Measurements from ENCODE around the gene ALCAM. TPM values are rescaled to one million over a fixed set of nuclear protein-coding genes. Genes with fewer than 3 reads are reported as not detected.

Gene ALCAM
- polyA plus RNA-seq, 1 of the 3 experiments (the other 2 are of a cell fraction) = 58.3 TPM

GRCh38 chr3:105364128-105364527, 2.6 kb upstream of the ALCAM start:
- peaks cover 0 to 36% of the 10 kb centered on the region in 2 experiments; a peak in 3 of 4 replicates for H3K4me1 ChIP-seq (ENCODE audit: control insufficient read depth in 1 of 2, insufficient read depth in 2 of 2, low read depth in 1 of 2, low read length in 1 of 2)
- ChIA-PET CTCF (interaction anchor here (0.6 to 2.9 kb wide), 5 partner anchors 8 to 767 kb away, joined by 3 to 20 read pairs (median 3); no protein-coding TSS in a partner anchor), POLR2A (no interaction called here)
- no peaks in the 10 kb centered on the region for H3K9me2 ChIP-seq
- H2AFZ ChIP-seq (ENCODE audit: low read depth) = 0 out of 2 replicates have a peak overlapping the region, but pooled peaks have one; percentile 66
- H3K79me2 ChIP-seq (ENCODE audit: insufficient read depth) = peaks cover 24% of the 10 kb centered on the region
- no peaks in the 10 kb centered on the region for H3K9me3 ChIP-seq
- H3K4me3 ChIP-seq (ENCODE audit: low read depth in 2 of 2, low read length in 1 of 2) = peak overlapping the region in 1 of 2 experiments; percentile 9; a peak in 1 of 4 replicates
- peak overlapping the region; percentile 84 for H3K4me2 ChIP-seq
- no peak for DNase-seq
- H3K27me3 ChIP-seq (ENCODE audit: insufficient read depth) = no peaks in the 10 kb centered on the region
- H3K36me3 ChIP-seq (replicated peaks in 1 of 2; ENCODE audit: control insufficient read depth in 1 of 2, insufficient read depth in 2 of 2, low read length in 1 of 2) = no peaks in the 10 kb centered on the region
- H3K27ac ChIP-seq (ENCODE audit: low read depth in 2 of 2, low read length in 1 of 2) = peak overlapping the region in 1 of 2 experiments; percentile 97; a peak in 2 of 4 replicates
- peaks cover 51% of the 10 kb centered on the region for H3F3A ChIP-seq (replicated peaks; ENCODE audit: insufficient read depth)
- peak overlapping the region; percentile 94; the same call in 1 of the 2 replicates for H3K9ac ChIP-seq
- H4K20me1 ChIP-seq (ENCODE audit: insufficient read depth) = no peaks in the 10 kb centered on the region
- WGBS (ENCODE audit: low lambda C conversion rate) = 26% methylated on average over 4 of the region's 4 CpGs
- TF ChIP-seq CHD2 (IDR thresholded peaks at IDR 0.05; ENCODE audit: low read length, partially characterized antibody) = no peak
- TF ChIP-seq RAD21 (IDR thresholded peaks at IDR 0.05; ENCODE audit: low read length) = no peak
- no peak for TF ChIP-seq TAF1 (IDR thresholded peaks at IDR 0.05; ENCODE audit: borderline replicate concordance, low read depth, low read length)
- TF ChIP-seq IRF3 (IDR thresholded peaks at IDR 0.05; ENCODE audit: low read depth, low read length) = no peak
- TF ChIP-seq RXRA (IDR thresholded peaks at IDR 0.05; ENCODE audit: borderline replicate concordance, low read depth) = peak; percentile 48; the same call in 1 of the 2 replicates
- no peak for TF ChIP-seq MAX (IDR thresholded peaks at IDR 0.05; ENCODE audit: low read depth)
- TF ChIP-seq MEF2A (IDR thresholded peaks at IDR 0.05; ENCODE audit: borderline replicate concordance, low read depth) = no peak
- TF ChIP-seq JUND (IDR thresholded peaks at IDR 0.05) = peak; percentile 80
- peak; percentile 46 for TF ChIP-seq PBX3 (IDR thresholded peaks at IDR 0.05)
- TF ChIP-seq USF1 (IDR thresholded peaks at IDR 0.05; ENCODE audit: borderline replicate concordance, low read depth) = no peak
- TF ChIP-seq CTCF (IDR thresholded peaks at IDR 0.05) = no peak
- no peak for TF ChIP-seq RFX5 (IDR thresholded peaks at IDR 0.05; ENCODE audit: low read length)
- peak in 1 of 2 experiments; percentile 59; a peak in 2 of 4 replicates for TF ChIP-seq EP300 (IDR thresholded peaks at IDR 0.05; ENCODE audit: borderline replicate concordance in 1 of 2, low read depth in 1 of 2, low read length in 1 of 2)
- TF ChIP-seq FOXJ3 (CRISPR knock-in tag; IDR thresholded peaks at IDR 0.05) = no peak
- peak; percentile 50; the same call in 1 of the 2 replicates for TF ChIP-seq TEAD4 (IDR thresholded peaks at IDR 0.05; ENCODE audit: borderline replicate concordance, insufficient read depth)
- peak; percentile 87 for TF ChIP-seq FOSL2 (IDR thresholded peaks at IDR 0.05; ENCODE audit: borderline replicate concordance, low read depth)

Measured in SK-N-SH (cell line).